Glutamatergic neuron (in vitro differentiated cells): ENCODE data around the gene BAG1. TPM values are rescaled to one million over a fixed set of nuclear protein-coding genes. Genes with fewer than 3 reads are reported as not detected.

Source experiments
- DNase-seq: peaks from one replicate; pipeline ENCODE4 v3.0.0; 2022
- H3K27ac Mint-ChIP-seq: one replicate; pipeline ENCODE4 v1.8.0; 2020; ENCODE audit warnings: mild to moderate bottlenecking, mixed read lengths, inconsistent platforms; ENCODE audit not compliant: unreplicated experiment
- H3K27me3 Mint-ChIP-seq: one replicate; pipeline ENCODE4 v1.8.0; 2020; ENCODE audit warnings: mild to moderate bottlenecking, moderate library complexity, mixed read lengths, inconsistent platforms; ENCODE audit not compliant: unreplicated experiment
- H3K36me3 Mint-ChIP-seq: one replicate; pipeline ENCODE4 v1.8.0; 2020; ENCODE audit warnings: mild to moderate bottlenecking, mixed read lengths, inconsistent platforms; ENCODE audit not compliant: unreplicated experiment
- H3K4me1 Mint-ChIP-seq: one replicate; pipeline ENCODE4 v1.8.0; 2020; ENCODE audit warnings: mild to moderate bottlenecking, low read depth, mixed read lengths, inconsistent platforms; ENCODE audit not compliant: unreplicated experiment
- H3K4me3 Mint-ChIP-seq: one replicate; pipeline ENCODE4 v1.8.0; 2020; ENCODE audit warnings: mild to moderate bottlenecking, mixed read lengths, inconsistent platforms; ENCODE audit not compliant: unreplicated experiment
- H3K9me3 Mint-ChIP-seq: one replicate; pipeline ENCODE4 v1.8.0; 2020; ENCODE audit warnings: mild to moderate bottlenecking, moderate library complexity, mixed read lengths, inconsistent platforms; ENCODE audit not compliant: unreplicated experiment
- CTCF ChIP-seq: fragments of 200-600 bp; sonication (generic); IDR thresholded peaks from one replicate; pipeline ENCODE4 v1.5.0; 2021; ENCODE audit not compliant: partially characterized antibody, unreplicated experiment
- total RNA-seq: library from RNA; stranded (reverse); fragmentation: NEBNext Ultra II Directional; extraction: Animal tissue kit (Norgen Biotek cat#: 25700); gene quantifications from one replicate; pipeline ENCODE4 v1.2.1, GENCODE V29; 2021; ENCODE audit not compliant: unreplicated experiment

Gene BAG1
- total RNA-seq, 1 donor from 2014 or later, result 92.5 TPM

GRCh38 chr9:33270146-33270545, 5.6 kb upstream of the BAG1 start:
- no peak overlapping the region for H3K27ac Mint-ChIP-seq
- no peak for TF ChIP-seq CTCF
- no peak for DNase-seq
- peaks cover 5% of the 10 kb centered on the region for H3K4me1 Mint-ChIP-seq
- H3K4me3 Mint-ChIP-seq, result no peak overlapping the region
- peaks cover 5% of the 10 kb centered on the region for H3K27me3 Mint-ChIP-seq
- peaks cover 3% of the 10 kb centered on the region for H3K9me3 Mint-ChIP-seq
- no peaks in the 10 kb centered on the region for H3K36me3 Mint-ChIP-seq

GRCh38 chr9:33267151-33267767, 2.8 kb upstream of the BAG1 start:
- no peak overlapping the region for H3K4me3 Mint-ChIP-seq
- peaks cover 10% of the 10 kb centered on the region for H3K27me3 Mint-ChIP-seq
- H3K9me3 Mint-ChIP-seq, result peaks cover 9% of the 10 kb centered on the region

GRCh38 chr9:33265211-33265865, 830 bp upstream of the BAG1 start:
- Mint-ChIP-seq H3K4me3 (peak overlapping the region; percentile 97), H3K36me3 (peaks cover 4% of the 10 kb centered on the region), H3K27ac (peak overlapping the region; percentile 73), H3K27me3 (peaks cover 10% of the 10 kb centered on the region), H3K4me1 (peaks cover 12% of the 10 kb centered on the region), H3K9me3 (peaks cover 9% of the 10 kb centered on the region)
- TF ChIP-seq CTCF, result no peak
- no peak for DNase-seq

More at GRCh38 chr9:33267151-33267767, 2.8 kb upstream of the BAG1 start:
- Mint-ChIP-seq H3K36me3 (peaks cover 4% of the 10 kb centered on the region), H3K27ac (no peak overlapping the region), H3K4me1 (peaks cover 12% of the 10 kb centered on the region)
- no peak for TF ChIP-seq CTCF
- no peak for DNase-seq

GRCh38 chr9:33264003-33264472, 470 bp downstream of the BAG1 start:
- Mint-ChIP-seq H3K27me3 (peaks cover 10% of the 10 kb centered on the region), H3K4me1 (peaks cover 12% of the 10 kb centered on the region), H3K36me3 (peaks cover 4% of the 10 kb centered on the region), H3K27ac (peak overlapping the region; percentile 98), H3K9me3 (peaks cover 12% of the 10 kb centered on the region), H3K4me3 (peak overlapping the region; percentile 100)
- no peak for DNase-seq
- TF ChIP-seq CTCF, result no peak
